ENCODE results near the gene NXN. TPM values are rescaled to one million over a fixed set of nuclear protein-coding genes. Genes with fewer than 3 reads are reported as not detected.
"Not testable (repeated sequence)": the region's sequence is repeated elsewhere in the genome, so short reads cannot be mapped to it uniquely, and the experiment has no call there.

Gene NXN
- total RNA-seq, 1 donor from 2014 or later = 18.5 TPM

GRCh38 chr17:804541-805435 lies 174.8 kb downstream of the NXN start:
- ATAC-seq (no peak), DNase-seq (ENCODE audit: missing footprints) (no peak)
- intact Hi-C loops (cut with DNase I) = no loop called here

GRCh38 chr17:802901-803881 lies 176.4 kb downstream of the NXN start:
- intact Hi-C loops (cut with DNase I) = no loop called here

GRCh38 chr17:802481-802880 lies 177.1 kb downstream of the NXN start:
- DNase-seq (ENCODE audit: missing footprints) = no peak
- ATAC-seq = no peak
- intact Hi-C loops (cut with DNase I) = no loop called here

More at GRCh38 chr17:802901-803881, 176.4 kb downstream of the NXN start:
- ATAC-seq = no peak
- no peak for DNase-seq (ENCODE audit: missing footprints)

- DNase-seq (ENCODE audit: missing footprints) (no peak), ATAC-seq (no peak)
- intact Hi-C loops (cut with DNase I) = no loop called here
Measured at GRCh38 chr17:801660-802059, 177.9 kb downstream of the NXN start.

GRCh38 chr17:800446-801242 lies 178.9 kb downstream of the NXN start:
- DNase-seq (ENCODE audit: missing footprints) = no peak
- ATAC-seq = no peak
- intact Hi-C loops (cut with DNase I) = no loop called here

- DNase-seq (ENCODE audit: missing footprints) = no peak
- no peak for ATAC-seq
- intact Hi-C loops (cut with DNase I) = loop anchor here (5.0 to 10.0 kb wide), 2 partner anchors 58 to 256 kb away; no protein-coding TSS in a partner anchor
Measured at GRCh38 chr17:799261-799660, 180.3 kb downstream of the NXN start.

GRCh38 chr17:798246-798645 lies 181.3 kb downstream of the NXN start:
- intact Hi-C loops (cut with DNase I) = loop anchor here (5.0 to 10.0 kb wide), 2 partner anchors 59 to 257 kb away; no protein-coding TSS in a partner anchor
- no peak for ATAC-seq
- DNase-seq (ENCODE audit: missing footprints) = no peak

GRCh38 chr17:797236-797840 lies 182.2 kb downstream of the NXN start:
- no peak for DNase-seq (ENCODE audit: missing footprints)
- no peak for ATAC-seq
- intact Hi-C loops (cut with DNase I) = loop anchor here (5.0 to 10.0 kb wide), 2 partner anchors 60 to 257 kb away; no protein-coding TSS in a partner anchor

GRCh38 chr17:796609-797008 lies 183.0 kb downstream of the NXN start:
- intact Hi-C loops (cut with DNase I) = loop anchor here (5.0 to 10.0 kb wide), 2 partner anchors 61 to 258 kb away; no protein-coding TSS in a partner anchor
- DNase-seq (ENCODE audit: missing footprints) (no peak), ATAC-seq (no peak)

GRCh38 chr17:795721-796120 lies 183.9 kb downstream of the NXN start:
- no peak for ATAC-seq
- DNase-seq (ENCODE audit: missing footprints) = no peak
- intact Hi-C loops (cut with DNase I) = loop anchor here (1.0 to 10.0 kb wide), 4 partner anchors 62 to 259 kb away; no protein-coding TSS in a partner anchor

GRCh38 chr17:795276-795675 lies 184.3 kb downstream of the NXN start:
- no peak for DNase-seq (ENCODE audit: missing footprints)
- peak; percentile 4 for ATAC-seq
- intact Hi-C loops (cut with DNase I) = loop anchor here (1.0 to 10.0 kb wide), 4 partner anchors 62 to 260 kb away; no protein-coding TSS in a partner anchor

- DNase-seq (ENCODE audit: missing footprints) = peak; percentile 91
- intact Hi-C loops (cut with DNase I) = loop anchor here (1.0 to 10.0 kb wide), 4 partner anchors 62 to 260 kb away; no protein-coding TSS in a partner anchor
- ATAC-seq = peak; percentile 72
Measured at GRCh38 chr17:794876-795275, 184.7 kb downstream of the NXN start.

- no peak for ATAC-seq
- DNase-seq (ENCODE audit: missing footprints) = no peak
- intact Hi-C loops (cut with DNase I) = loop anchor here (10.0 kb wide), 1 partner anchor 263 kb away; no protein-coding TSS in a partner anchor
Measured at GRCh38 chr17:792277-792676, 187.3 kb downstream of the NXN start.

GRCh38 chr17:791829-792228 lies 187.7 kb downstream of the NXN start:
- DNase-seq (ENCODE audit: missing footprints) (no peak), ATAC-seq (no peak)
- intact Hi-C loops (cut with DNase I) = loop anchor here (10.0 kb wide), 1 partner anchor 263 kb away; no protein-coding TSS in a partner anchor

- intact Hi-C loops (cut with DNase I) = loop anchor here (10.0 kb wide), 1 partner anchor 264 kb away; no protein-coding TSS in a partner anchor
- DNase-seq (ENCODE audit: missing footprints) = not testable (repeated sequence)
- ATAC-seq = peak; percentile 34
Measured at GRCh38 chr17:790874-791247, 188.7 kb downstream of the NXN start.

GRCh38 chr17:789931-790873 lies 189.4 kb downstream of the NXN start:
- intact Hi-C loops (cut with DNase I) = loop anchor here (10.0 kb wide), 1 partner anchor 265 kb away; no protein-coding TSS in a partner anchor
- DNase-seq (ENCODE audit: missing footprints) = not testable (repeated sequence)
- ATAC-seq = peak; percentile 51

Measured in Right ventricle myocardium inferior (tissue), 1 donor.